K562 (cell line): ENCODE data around the gene USP15. TPM values are rescaled to one million over a fixed set of nuclear protein-coding genes. Genes with fewer than 3 reads are reported as not detected.

Source experiments
- ARID2 ChIP-seq: fragments of 450-650 bp; IDR thresholded peaks from 2 replicates; pipeline ENCODE4 v1.6.1; 2017; ENCODE audit warnings: antibody characterized with exemption, mild to moderate bottlenecking
- DPF2 ChIP-seq: fragments of 450-650 bp; IDR thresholded peaks from 2 replicates; pipeline ENCODE4 v1.6.1; 2016
- EP300 ChIP-seq: IDR thresholded peaks from 2 replicates; pipeline ENCODE4 v1.6.1; 2012; ENCODE audit warnings: low read length, improper control_type of control experiment
- EP400 ChIP-seq: fragments of 450-650 bp; IDR thresholded peaks from 2 replicates; pipeline ENCODE4 v1.6.1; 2017; ENCODE audit warnings: antibody characterized with exemption, mild to moderate bottlenecking, moderate library complexity
- ETV5 ChIP-seq: sonication (generic); formaldehyde crosslinking; IDR thresholded peaks from 2 replicates; pipeline ENCODE4 v1.4.0; 2020; ENCODE audit warnings: low read depth, mild to moderate bottlenecking, missing genetic modification reagents
- GATA2 ChIP-seq: sonication (generic); formaldehyde crosslinking; IDR thresholded peaks from 2 replicates; pipeline ENCODE4 v1.4.0; 2020; ENCODE audit warnings: mild to moderate bottlenecking, missing genetic modification reagents
- KDM4B ChIP-seq, 2 experiments: fragments of 450-650 bp in 1 of 2; sonication (generic) in 1 of 2; IDR thresholded peaks; 2 replicates each; pipeline ENCODE4 v1.6.1; 2016 to 2017; ENCODE audit warnings: borderline replicate concordance in 2 of 2, antibody characterized with exemption in 1 of 2, low read depth in 1 of 2, mild to moderate bottlenecking in 1 of 2
- MBD2 ChIP-seq: sonication (generic); IDR thresholded peaks from 2 replicates; pipeline ENCODE4 v1.6.1; 2016; ENCODE audit warnings: low read depth, borderline replicate concordance
- MTA1 ChIP-seq: fragments of 450-650 bp; IDR thresholded peaks from 2 replicates; pipeline ENCODE4 v1.6.1; 2017; ENCODE audit warnings: borderline replicate concordance
- MXI1 ChIP-seq: IDR thresholded peaks from 2 replicates; pipeline ENCODE4 v1.6.1; 2011; ENCODE audit warnings: low read depth, mild to moderate bottlenecking, improper control_type of control experiment, low read length
- NFE2 ChIP-seq: IDR thresholded peaks from 2 replicates; pipeline ENCODE4 v1.6.1; 2014; ENCODE audit warnings: antibody characterized with exemption, low read depth
- NFIC ChIP-seq: fragments of 450-650 bp; IDR thresholded peaks from 2 replicates; pipeline ENCODE4 v1.6.1; 2017; ENCODE audit warnings: mild to moderate bottlenecking, inconsistent platforms
- NR2C2 ChIP-seq, 2 experiments: fragments of 200-800 bp in 1 of 2; sonication (Bioruptor generic) in 1 of 2; sonication (generic) in 1 of 2; formaldehyde crosslinking in 1 of 2; IDR thresholded peaks; 2 replicates each; pipeline versions ENCODE4 v1.6.1 to v1.8.0; 2016 to 2022; ENCODE audit warnings: mild to moderate bottlenecking in 1 of 2, missing compliant biosample characterization in 1 of 2, missing genetic modification characterization in 1 of 2, missing genetic modification reagents in 1 of 2
- RBM14 ChIP-seq: fragments of 200-400 bp; formaldehyde crosslinking; IDR thresholded peaks from 2 replicates; pipeline ENCODE4 v1.6.1; 2018; ENCODE audit warnings: low read depth, mild to moderate bottlenecking, low read length, moderate library complexity, borderline replicate concordance; ENCODE audit not compliant: insufficient read depth
- RNF2 ChIP-seq: sonication (generic); IDR thresholded peaks from 2 replicates; pipeline ENCODE4 v1.6.1; 2016
- SAFB ChIP-seq: fragments of 200-400 bp; formaldehyde crosslinking; IDR thresholded peaks from 2 replicates; pipeline ENCODE4 v1.6.1; 2017; ENCODE audit warnings: low read depth, low read length, borderline replicate concordance
- TAL1 ChIP-seq: fragments of 450-650 bp; IDR thresholded peaks from 2 replicates; pipeline ENCODE4 v1.6.1; 2016; ENCODE audit warnings: mild to moderate bottlenecking
- TRIM25 ChIP-seq: fragments of 450-650 bp; IDR thresholded peaks from 2 replicates; pipeline ENCODE4 v1.7.0; 2016; ENCODE audit warnings: borderline replicate concordance
- ZBED1 ChIP-seq: IDR thresholded peaks from 2 replicates; pipeline ENCODE4 v1.6.1; 2014
- ZNF24 ChIP-seq: fragments of 450-650 bp; IDR thresholded peaks from 2 replicates; pipeline ENCODE4 v1.6.1; 2016
- ZNF77 ChIP-seq: fragments of 250-450 bp; sonication (Bioruptor Pico); IDR thresholded peaks from 2 replicates; pipeline ENCODE4 v1.5.0; 2020
- polyA plus RNA-seq, 8 experiments: library from polyadenylated mRNA; depleted of rRNA in 4 of 8; stranded (reverse) in 5 of 8; unstranded in 3 of 8; fragments of >200 nt; fragmentation: Nextera tagmentation in 2 of 8; fragmentation: Illumina TruSeq in 1 of 8; extraction: Ambion mirVana in 2 of 8; extraction: Trizol in 1 of 8; gene quantifications; 2 replicates each; pipeline versions ENCODE4 v1.2.1 to v1.2.3, GENCODE V29; 2011 to 2014; ENCODE audit warnings: inconsistent platforms in 1 of 8, missing spikeins in 1 of 8
- total RNA-seq, 7 experiments: library from RNA; depleted of rRNA in 6 of 7; stranded (reverse); fragments of >200 nt in 6 of 7; fragmentation: Illumina TruSeq in 2 of 7; extraction: Trizol in 2 of 7; gene quantifications; 2 replicates each; pipeline versions ENCODE4 v1.2.1 to v1.2.3, GENCODE V29; 2011 to 2021; ENCODE audit warnings: low replicate concordance in 1 of 7
- TF ChIP-seq, protein P1 (sequence below), 2 experiments: fragments of 450-650 bp in 1 of 2; IDR thresholded peaks; 2 replicates each; pipeline ENCODE4 v1.6.1; 2011 to 2017; ENCODE audit warnings: low read depth in 2 of 2, antibody characterized with exemption in 1 of 2, borderline replicate concordance in 1 of 2, low read length in 1 of 2, mild to moderate bottlenecking in 1 of 2, mixed read lengths in 1 of 2; ENCODE audit not compliant: control insufficient read depth in 1 of 2
- TF ChIP-seq, protein P2 (sequence below): IDR thresholded peaks from 2 replicates; pipeline ENCODE4 v1.6.1; 2011; ENCODE audit warnings: borderline replicate concordance, low read depth, mild to moderate bottlenecking, moderate library complexity, low read length; ENCODE audit not compliant: insufficient read depth, poor library complexity, severe bottlenecking

The USP15 gene
- total and polyA plus RNA-seq, 9 of the 15 experiments (the other 6 are each of a cell fraction or from before 2014, with no cell fraction given): 140 to 272 (median 182) TPM

DNA sequence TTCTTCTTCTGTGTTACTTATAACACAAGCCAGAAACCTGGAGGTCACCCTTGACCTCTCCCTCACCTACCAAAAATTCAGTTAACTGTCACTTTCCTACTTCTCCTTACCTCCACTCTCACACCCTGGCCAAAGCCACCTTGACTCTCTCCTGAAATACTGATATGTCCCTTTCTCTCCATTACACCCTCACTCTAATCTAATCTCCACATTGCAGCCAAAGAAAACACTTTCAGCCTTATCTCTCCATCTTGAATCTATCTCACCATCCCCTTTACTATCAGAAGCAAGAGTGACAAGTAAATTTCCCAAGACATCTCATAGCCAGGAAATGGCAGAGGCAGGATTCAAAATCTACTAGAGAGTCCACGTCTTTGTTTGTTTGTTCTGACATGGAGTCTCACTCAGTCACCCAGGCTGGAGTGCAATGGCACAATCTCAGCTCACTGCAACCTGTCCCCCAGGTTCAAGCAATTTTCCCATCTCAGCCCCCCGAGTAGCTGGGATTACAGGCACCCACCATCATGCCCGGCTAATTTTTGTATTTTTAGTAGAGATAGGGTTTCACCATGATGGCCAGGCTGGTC lies 28.0 kb upstream of the USP15 start (continued):
- no peak for TF ChIP-seq SAFB
- no peak for TF ChIP-seq ZNF77 (CRISPR knock-in tag)
- TF ChIP-seq NFE2: peak; percentile 50; the same call in 1 of the 2 replicates
- TF ChIP-seq NR2C2 (CRISPR knock-in tag; IDR thresholded peaks at IDR 0.05): no peak
- peak; percentile 21; the same call in 1 of the 2 replicates for TF ChIP-seq NR2C2 (tag; IDR thresholded peaks at IDR 0.05)
- TF ChIP-seq, protein P1, sequence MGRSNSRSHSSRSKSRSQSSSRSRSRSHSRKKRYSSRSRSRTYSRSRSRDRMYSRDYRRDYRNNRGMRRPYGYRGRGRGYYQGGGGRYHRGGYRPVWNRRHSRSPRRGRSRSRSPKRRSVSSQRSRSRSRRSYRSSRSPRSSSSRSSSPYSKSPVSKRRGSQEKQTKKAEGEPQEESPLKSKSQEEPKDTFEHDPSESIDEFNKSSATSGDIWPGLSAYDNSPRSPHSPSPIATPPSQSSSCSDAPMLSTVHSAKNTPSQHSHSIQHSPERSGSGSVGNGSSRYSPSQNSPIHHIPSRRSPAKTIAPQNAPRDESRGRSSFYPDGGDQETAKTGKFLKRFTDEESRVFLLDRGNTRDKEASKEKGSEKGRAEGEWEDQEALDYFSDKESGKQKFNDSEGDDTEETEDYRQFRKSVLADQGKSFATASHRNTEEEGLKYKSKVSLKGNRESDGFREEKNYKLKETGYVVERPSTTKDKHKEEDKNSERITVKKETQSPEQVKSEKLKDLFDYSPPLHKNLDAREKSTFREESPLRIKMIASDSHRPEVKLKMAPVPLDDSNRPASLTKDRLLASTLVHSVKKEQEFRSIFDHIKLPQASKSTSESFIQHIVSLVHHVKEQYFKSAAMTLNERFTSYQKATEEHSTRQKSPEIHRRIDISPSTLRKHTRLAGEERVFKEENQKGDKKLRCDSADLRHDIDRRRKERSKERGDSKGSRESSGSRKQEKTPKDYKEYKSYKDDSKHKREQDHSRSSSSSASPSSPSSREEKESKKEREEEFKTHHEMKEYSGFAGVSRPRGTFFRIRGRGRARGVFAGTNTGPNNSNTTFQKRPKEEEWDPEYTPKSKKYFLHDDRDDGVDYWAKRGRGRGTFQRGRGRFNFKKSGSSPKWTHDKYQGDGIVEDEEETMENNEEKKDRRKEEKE (IDR thresholded peaks at IDR 0.05; ENCODE audit: borderline replicate concordance in 1 of 2, control insufficient read depth in 1 of 2, low read depth in 2 of 2, low read length in 1 of 2): no peak
- TF ChIP-seq MTA1: peak; percentile 91
- peak; percentile 90 for TF ChIP-seq EP300
- TF ChIP-seq GATA2 (CRISPR knock-in tag): peak; percentile 62
- no peak for TF ChIP-seq ETV5 (CRISPR knock-in tag)
- TF ChIP-seq TAL1: peak; percentile 89
- TF ChIP-seq EP400: no peak
- peak; percentile 14; the same call in 1 of the 2 replicates for TF ChIP-seq MBD2
- no peak for TF ChIP-seq ZNF24
- no peak for TF ChIP-seq ZBED1
- peak; percentile 45 for TF ChIP-seq RNF2
- no peak for TF ChIP-seq MXI1
- TF ChIP-seq KDM4B (IDR thresholded peaks at IDR 0.05; ENCODE audit: borderline replicate concordance in 2 of 2, low read depth in 1 of 2): no peak
- TF ChIP-seq, protein P2, sequence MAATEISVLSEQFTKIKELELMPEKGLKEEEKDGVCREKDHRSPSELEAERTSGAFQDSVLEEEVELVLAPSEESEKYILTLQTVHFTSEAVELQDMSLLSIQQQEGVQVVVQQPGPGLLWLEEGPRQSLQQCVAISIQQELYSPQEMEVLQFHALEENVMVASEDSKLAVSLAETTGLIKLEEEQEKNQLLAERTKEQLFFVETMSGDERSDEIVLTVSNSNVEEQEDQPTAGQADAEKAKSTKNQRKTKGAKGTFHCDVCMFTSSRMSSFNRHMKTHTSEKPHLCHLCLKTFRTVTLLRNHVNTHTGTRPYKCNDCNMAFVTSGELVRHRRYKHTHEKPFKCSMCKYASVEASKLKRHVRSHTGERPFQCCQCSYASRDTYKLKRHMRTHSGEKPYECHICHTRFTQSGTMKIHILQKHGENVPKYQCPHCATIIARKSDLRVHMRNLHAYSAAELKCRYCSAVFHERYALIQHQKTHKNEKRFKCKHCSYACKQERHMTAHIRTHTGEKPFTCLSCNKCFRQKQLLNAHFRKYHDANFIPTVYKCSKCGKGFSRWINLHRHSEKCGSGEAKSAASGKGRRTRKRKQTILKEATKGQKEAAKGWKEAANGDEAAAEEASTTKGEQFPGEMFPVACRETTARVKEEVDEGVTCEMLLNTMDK: no peak
- TF ChIP-seq ARID2: no peak
- TF ChIP-seq DPF2: peak; percentile 96
- no peak for TF ChIP-seq RBM14
- TF ChIP-seq TRIM25: no peak
- peak; percentile 59 for TF ChIP-seq NFIC
